ENCODE data around the gene LUZP4.

DNA sequence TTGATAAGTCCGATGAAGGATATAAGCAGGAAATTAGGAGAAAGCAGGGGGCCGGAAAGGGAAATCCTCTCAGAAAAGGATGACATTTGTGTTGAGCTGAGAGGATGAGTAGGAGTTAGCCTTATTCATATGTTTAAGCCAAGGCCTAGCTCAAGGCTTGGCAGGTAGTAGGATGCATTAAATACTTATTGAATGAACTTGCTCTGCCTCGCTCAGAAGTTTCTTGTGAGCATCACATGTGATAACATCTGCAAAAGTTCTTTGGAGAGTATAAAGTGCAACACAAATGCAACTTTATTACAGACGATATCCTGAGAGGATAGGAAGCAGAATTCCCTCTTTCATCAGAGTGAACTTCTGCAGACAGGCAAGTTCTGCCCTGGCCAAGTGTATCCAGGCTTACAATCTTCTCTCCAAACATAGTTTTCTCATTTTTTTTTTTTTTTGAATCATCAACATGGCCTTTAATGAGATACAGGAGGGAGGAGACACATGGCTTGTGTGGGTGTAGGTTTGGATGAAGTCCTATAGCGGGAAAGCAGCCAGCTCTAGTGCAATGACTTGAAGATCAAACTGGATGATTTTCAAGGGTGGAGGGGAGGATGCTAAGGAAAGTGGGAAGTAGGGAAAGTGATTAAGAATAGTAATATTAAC, 48.1 kb downstream of the LUZP4 start:
- TF ChIP-seq RELA (CRISPR knock-in tag; IDR thresholded peaks at IDR 0.05) (no peak), POLR2A (IDR thresholded peaks at IDR 0.05; ENCODE audit: insufficient read depth in 1 of 2, low read depth in 2 of 2, low read length in 2 of 2) (no peak)
